Transverse colon (tissue), 4 donors: ENCODE data around the gene MYPN.
A peak's percentile ranks its signal among the peaks of the same experiment; 100 is the strongest.

ENCODE experiments used
- CTCF ChIP-seq, 5 experiments: fragments of 200-600 bp in 3 of 5; fragments of 450-650 bp in 2 of 5; sonication (generic) in 3 of 5; IDR thresholded peaks; 1 replicate in 2 of 5; 2 replicates in 3 of 5; pipeline ENCODE4 v1.5.1; 2016 to 2017; ENCODE audit warnings: antibody characterized with exemption in 5 of 5, inconsistent platforms in 3 of 5, mild to moderate bottlenecking in 2 of 5, moderate library complexity in 1 of 5
- EP300 ChIP-seq: sonication (generic); formaldehyde crosslinking; IDR thresholded peaks from one replicate; pipeline ENCODE4 v1.6.1; 2017; ENCODE audit warnings: antibody characterized with exemption, low read depth
- POLR2A ChIP-seq: fragments of 450-650 bp; IDR thresholded peaks from one replicate; pipeline ENCODE4 v1.6.1; 2016; ENCODE audit warnings: antibody characterized with exemption, mild to moderate bottlenecking, moderate library complexity
- POLR2AphosphoS5 ChIP-seq, 3 donors: sonication (generic); formaldehyde crosslinking; IDR thresholded peaks; one replicate each; pipeline ENCODE4 v1.6.1; 2016; ENCODE audit warnings: antibody characterized with exemption in 3 of 3

GRCh38 chr10:68074031-68074774, 35.1 kb upstream of the MYPN start:
- TF ChIP-seq CTCF (IDR thresholded peaks at IDR 0.05), result no peak
- TF ChIP-seq POLR2AphosphoS5 (IDR thresholded peaks at IDR 0.05), result peak in 1 of 3 donors; percentile 1
- no peak for TF ChIP-seq POLR2A
- no peak for TF ChIP-seq EP300
